ENCODE data around the gene SKIC8.

GRCh38 chr15:78257681-78258080, 41.7 kb downstream of the SKIC8 start:
- TF ChIP-seq KDM1A (CRISPR knock-in tag; IDR thresholded peaks at IDR 0.05) (no peak), MXI1 (IDR thresholded peaks at IDR 0.05; ENCODE audit: borderline replicate concordance, low read depth, low read length) (no peak), RELA (CRISPR knock-in tag; IDR thresholded peaks at IDR 0.05) (no peak), PATZ1 (CRISPR knock-in tag; IDR thresholded peaks at IDR 0.05) (no peak), CTCF (CRISPR knock-in tag; IDR thresholded peaks at IDR 0.05) (no peak), POLR2A (IDR thresholded peaks at IDR 0.05; ENCODE audit: insufficient read depth in 1 of 2, low read depth in 2 of 2, low read length in 2 of 2) (no peak), ZNF230 (CRISPR knock-in tag; IDR thresholded peaks at IDR 0.05) (no peak), SIN3A (IDR thresholded peaks at IDR 0.05; ENCODE audit: borderline replicate concordance, low read depth, low read length) (no peak), SOX6 (IDR thresholded peaks at IDR 0.05) (no peak), SOX6 (CRISPR knock-in tag; IDR thresholded peaks at IDR 0.05) (no peak), ZBTB46 (CRISPR knock-in tag; IDR thresholded peaks at IDR 0.05; ENCODE audit: borderline replicate concordance) (no peak), ZNF224 (CRISPR knock-in tag; IDR thresholded peaks at IDR 0.05) (no peak), ZNF790 (CRISPR knock-in tag; IDR thresholded peaks at IDR 0.05; ENCODE audit: borderline replicate concordance) (no peak)
